LoVo (cell line): ENCODE results near the gene MIER2.

Experiments
- DNase-seq: peaks from one replicate; pipeline ENCODE4 v3.0.0-alpha.2; 2016; ENCODE audit warnings: low spot score

Gene MIER2

GRCh38 chr19:329876-330275 is 14.7 kb downstream of the MIER2 start:
- no peak for DNase-seq

GRCh38 chr19:328025-328505 is 16.5 kb downstream of the MIER2 start:
- DNase-seq, result no peak

- no peak for DNase-seq
Measured at GRCh38 chr19:327291-328024, 17.1 kb downstream of the MIER2 start.

GRCh38 chr19:326871-327270 is 17.7 kb downstream of the MIER2 start:
- DNase-seq, result no peak

GRCh38 chr19:325937-326565 is 18.5 kb downstream of the MIER2 start:
- DNase-seq, result no peak

- no peak for DNase-seq
Measured at GRCh38 chr19:325173-325936, 19.2 kb downstream of the MIER2 start.

- no peak for DNase-seq
Measured at GRCh38 chr19:324716-325115, 19.9 kb downstream of the MIER2 start.

GRCh38 chr19:322616-323015 is 22.0 kb downstream of the MIER2 start:
- DNase-seq, result no peak

- DNase-seq, result no peak
Measured at GRCh38 chr19:318509-318774, 26.2 kb downstream of the MIER2 start.

- DNase-seq, result no peak
Measured at GRCh38 chr19:317710-318508, 26.7 kb downstream of the MIER2 start.

GRCh38 chr19:315811-316210 is 28.8 kb downstream of the MIER2 start:
- DNase-seq, result no peak

GRCh38 chr19:313988-314815 is 30.4 kb downstream of the MIER2 start:
- no peak for DNase-seq

GRCh38 chr19:313169-313987 is 31.2 kb downstream of the MIER2 start:
- DNase-seq, result no peak

GRCh38 chr19:311813-312261 is 32.8 kb downstream of the MIER2 start:
- DNase-seq, result no peak

- no peak for DNase-seq
Measured at GRCh38 chr19:310781-311496, 33.7 kb downstream of the MIER2 start.

GRCh38 chr19:310141-310651 is 34.4 kb downstream of the MIER2 start:
- no peak for DNase-seq

- no peak for DNase-seq
Measured at GRCh38 chr19:309206-309565, 35.4 kb downstream of the MIER2 start.

- no peak for DNase-seq
Measured at GRCh38 chr19:308471-309205, 36.0 kb downstream of the MIER2 start.
